PFSK-1 (cell line): ENCODE results near the gene TMEM248.

Source experiments
- FOXP2 ChIP-seq: optimal IDR thresholded peaks from 2 replicates; pipeline ENCODE3; 2011; ENCODE audit warnings: borderline replicate concordance, control low read depth, inconsistent platforms; ENCODE audit not compliant: insufficient read depth; ENCODE audit errors: extremely low read length, extremely low read depth
- POLR2AphosphoS5 ChIP-seq: IDR thresholded peaks from 2 replicates; pipeline ENCODE4 v1.6.1; 2012; ENCODE audit warnings: low read depth, mild to moderate bottlenecking, control low read depth, low read length, moderate library complexity
- SIN3A ChIP-seq: IDR thresholded peaks from 2 replicates; pipeline ENCODE4 v1.6.1; 2012; ENCODE audit warnings: mild to moderate bottlenecking, low read length, moderate library complexity, borderline replicate concordance; ENCODE audit not compliant: insufficient read depth
- TAF1 ChIP-seq: IDR thresholded peaks from 2 replicates; pipeline ENCODE4 v1.6.1; 2012; ENCODE audit warnings: low read length, control low read depth, borderline replicate concordance; ENCODE audit not compliant: insufficient read depth
- TF ChIP-seq, protein P1 (sequence below), 2 experiments: IDR thresholded peaks; 2 replicates each; pipeline versions ENCODE4 v1.6.1 to v1.8.0; 2011 to 2012; ENCODE audit warnings: low read depth in 2 of 2, low read length in 2 of 2, control low read depth in 1 of 2, inconsistent platforms in 1 of 2, mild to moderate bottlenecking in 1 of 2, moderate library complexity in 1 of 2; ENCODE audit not compliant: insufficient read depth in 1 of 2

TMEM248 gene

DNA sequence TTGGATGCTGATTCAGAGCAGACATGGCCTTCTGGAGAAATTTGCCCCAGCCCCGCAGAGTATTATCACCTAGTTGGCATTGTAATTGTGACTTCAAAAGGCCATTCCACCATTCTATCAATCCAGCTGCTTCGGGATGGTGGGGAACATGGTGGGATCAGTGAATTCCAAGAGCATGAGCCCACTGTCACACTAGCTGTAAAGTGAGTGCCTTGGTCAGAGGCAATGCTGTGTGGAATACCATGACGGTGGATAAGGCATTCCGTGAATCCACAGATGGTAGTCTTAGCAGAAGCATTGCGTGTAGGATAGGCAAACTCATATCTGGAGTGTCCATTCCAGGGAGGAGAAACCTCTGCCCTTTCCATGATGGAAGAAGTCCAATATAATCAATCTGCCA is 13.3 kb upstream of the TMEM248 start:
- no peak for TF ChIP-seq TAF1
- TF ChIP-seq, protein P1, sequence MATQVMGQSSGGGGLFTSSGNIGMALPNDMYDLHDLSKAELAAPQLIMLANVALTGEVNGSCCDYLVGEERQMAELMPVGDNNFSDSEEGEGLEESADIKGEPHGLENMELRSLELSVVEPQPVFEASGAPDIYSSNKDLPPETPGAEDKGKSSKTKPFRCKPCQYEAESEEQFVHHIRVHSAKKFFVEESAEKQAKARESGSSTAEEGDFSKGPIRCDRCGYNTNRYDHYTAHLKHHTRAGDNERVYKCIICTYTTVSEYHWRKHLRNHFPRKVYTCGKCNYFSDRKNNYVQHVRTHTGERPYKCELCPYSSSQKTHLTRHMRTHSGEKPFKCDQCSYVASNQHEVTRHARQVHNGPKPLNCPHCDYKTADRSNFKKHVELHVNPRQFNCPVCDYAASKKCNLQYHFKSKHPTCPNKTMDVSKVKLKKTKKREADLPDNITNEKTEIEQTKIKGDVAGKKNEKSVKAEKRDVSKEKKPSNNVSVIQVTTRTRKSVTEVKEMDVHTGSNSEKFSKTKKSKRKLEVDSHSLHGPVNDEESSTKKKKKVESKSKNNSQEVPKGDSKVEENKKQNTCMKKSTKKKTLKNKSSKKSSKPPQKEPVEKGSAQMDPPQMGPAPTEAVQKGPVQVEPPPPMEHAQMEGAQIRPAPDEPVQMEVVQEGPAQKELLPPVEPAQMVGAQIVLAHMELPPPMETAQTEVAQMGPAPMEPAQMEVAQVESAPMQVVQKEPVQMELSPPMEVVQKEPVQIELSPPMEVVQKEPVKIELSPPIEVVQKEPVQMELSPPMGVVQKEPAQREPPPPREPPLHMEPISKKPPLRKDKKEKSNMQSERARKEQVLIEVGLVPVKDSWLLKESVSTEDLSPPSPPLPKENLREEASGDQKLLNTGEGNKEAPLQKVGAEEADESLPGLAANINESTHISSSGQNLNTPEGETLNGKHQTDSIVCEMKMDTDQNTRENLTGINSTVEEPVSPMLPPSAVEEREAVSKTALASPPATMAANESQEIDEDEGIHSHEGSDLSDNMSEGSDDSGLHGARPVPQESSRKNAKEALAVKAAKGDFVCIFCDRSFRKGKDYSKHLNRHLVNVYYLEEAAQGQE (IDR thresholded peaks at IDR 0.05; ENCODE audit: insufficient read depth in 1 of 2, low read depth in 2 of 2, low read length in 2 of 2), result no peak
- TF ChIP-seq POLR2AphosphoS5, result no peak
- TF ChIP-seq SIN3A, result no peak
- no peak for TF ChIP-seq FOXP2

DNA sequence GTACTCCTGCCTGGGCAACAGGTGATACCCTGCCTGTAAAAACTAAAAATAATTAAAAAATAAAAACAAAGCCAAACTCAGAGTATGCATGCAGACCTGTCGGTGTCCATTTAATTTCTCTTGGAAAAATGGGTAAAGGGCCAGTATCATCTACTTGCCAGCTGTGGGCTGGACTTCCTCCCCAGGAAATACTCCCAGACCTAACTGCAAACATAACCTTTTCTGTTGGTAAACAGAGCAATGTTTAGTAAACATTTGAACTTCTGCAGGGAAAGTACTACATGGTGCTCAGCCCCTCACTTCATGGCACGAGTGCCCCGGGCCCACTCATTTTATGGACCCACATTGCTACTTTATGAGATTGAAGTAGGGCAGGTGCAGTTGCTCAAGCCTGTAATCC is 10.2 kb upstream of the TMEM248 start:
- TF ChIP-seq SIN3A (no peak), FOXP2 (no peak), POLR2AphosphoS5 (no peak), TAF1 (no peak)
- TF ChIP-seq, protein P1 (IDR thresholded peaks at IDR 0.05; ENCODE audit: insufficient read depth in 1 of 2, low read depth in 2 of 2, low read length in 2 of 2), result no peak

DNA sequence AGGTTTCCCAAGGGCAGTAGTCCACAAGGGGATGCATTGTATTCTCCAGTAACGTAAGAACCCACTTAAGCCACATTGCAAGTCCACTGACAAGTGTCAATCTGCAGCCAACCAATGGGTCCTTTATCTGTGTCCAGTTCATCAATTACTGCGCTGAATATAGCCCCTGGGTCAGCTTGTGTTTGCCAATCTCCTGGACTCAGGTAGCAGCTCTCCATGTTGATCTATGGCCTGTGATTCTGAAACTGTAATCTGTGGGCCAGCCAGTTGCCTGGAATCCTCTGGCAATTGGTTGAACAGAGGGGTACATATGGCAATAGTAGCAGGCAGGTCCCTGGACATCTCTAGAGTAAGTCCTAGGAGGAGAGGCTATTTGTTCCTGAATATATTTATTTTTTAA is 8.8 kb upstream of the TMEM248 start:
- TF ChIP-seq SIN3A (no peak), TAF1 (no peak), FOXP2 (no peak), POLR2AphosphoS5 (no peak)
- TF ChIP-seq, protein P1 (IDR thresholded peaks at IDR 0.05; ENCODE audit: insufficient read depth in 1 of 2, low read depth in 2 of 2, low read length in 2 of 2), result no peak

DNA sequence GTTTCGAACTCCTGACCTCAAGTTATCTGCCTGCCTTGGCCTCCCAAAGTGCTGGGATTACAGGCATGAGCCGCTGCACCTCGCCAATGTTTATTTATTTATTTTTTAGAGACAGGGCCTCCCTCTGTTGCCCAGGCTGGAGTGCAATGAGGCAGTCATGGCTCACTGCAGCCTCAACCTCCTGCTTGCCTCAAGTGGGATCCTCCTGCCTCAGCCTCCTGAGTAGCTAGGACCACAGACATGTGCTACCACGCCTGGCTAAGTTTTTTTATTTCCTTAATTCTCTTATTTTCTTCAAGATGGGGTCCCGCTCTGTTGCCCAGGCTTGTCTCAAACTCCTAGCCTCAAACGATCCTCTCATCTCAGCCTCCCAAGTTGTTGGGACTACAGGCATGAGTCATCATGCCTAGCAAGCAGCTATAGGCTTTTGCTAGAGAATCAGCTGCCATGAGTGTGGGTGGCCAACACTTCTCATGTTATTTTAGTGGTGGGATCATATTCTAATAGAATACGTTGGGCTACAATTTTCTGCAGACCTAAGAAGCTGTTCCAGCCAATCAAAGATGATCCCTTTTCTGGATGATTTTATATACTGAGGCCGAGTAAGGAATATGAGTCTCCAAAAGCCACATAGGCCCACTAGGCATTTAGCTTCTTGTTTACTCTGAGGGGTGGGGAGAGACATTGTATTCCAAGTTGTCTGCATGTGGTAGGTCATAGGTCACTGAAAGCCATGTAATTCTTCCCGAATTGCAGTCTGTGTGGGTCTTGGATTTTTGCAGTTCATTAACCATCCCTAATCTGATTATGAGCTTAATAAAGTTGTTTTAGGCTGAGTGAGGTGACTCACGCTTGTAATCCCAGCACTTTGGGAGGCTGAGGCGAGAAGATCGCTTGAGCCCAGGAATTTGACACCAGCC is 7.6 kb upstream of the TMEM248 start:
- TF ChIP-seq SIN3A, result no peak

DNA sequence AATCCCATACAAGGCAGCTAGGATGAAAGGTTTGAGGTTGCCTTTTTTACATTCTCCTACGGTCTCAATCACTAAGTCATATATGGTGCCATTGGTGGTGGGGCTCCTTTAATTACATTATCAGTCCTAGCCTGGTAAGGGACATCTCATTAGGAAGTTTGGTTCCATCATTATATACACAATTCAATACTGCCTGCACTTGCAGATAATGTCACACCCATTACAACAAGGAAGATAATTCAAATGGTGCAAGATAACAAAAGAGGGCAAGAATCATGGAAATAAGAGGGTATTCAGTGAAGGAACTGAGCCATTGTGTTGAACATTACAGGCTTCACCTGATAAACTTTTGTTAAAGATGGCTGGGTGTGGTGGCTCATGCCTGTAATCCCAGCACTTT is 1.7 kb upstream of the TMEM248 start:
- TF ChIP-seq TAF1, result no peak
- no peak for TF ChIP-seq SIN3A
- TF ChIP-seq POLR2AphosphoS5, result no peak
- no peak for TF ChIP-seq FOXP2
- TF ChIP-seq, protein P1 (IDR thresholded peaks at IDR 0.05; ENCODE audit: insufficient read depth in 1 of 2, low read depth in 2 of 2, low read length in 2 of 2), result no peak
